Measurements from ENCODE around the gene KCTD7.
"Not testable (repeated sequence)": the region's sequence is repeated elsewhere in the genome, so short reads cannot be mapped to it uniquely, and the experiment has no call there.

Gene KCTD7

GRCh38 chr7:66628361-66629221 lies at the start of gene KCTD7:
TSS of gene KCTD7 (plus strand) at chr7:66628881. CDS start at chr7:66629065, 184 bp downstream.
- peak; percentile 92 for DNase-seq

- DNase-seq = not testable (repeated sequence)
These were observed 48.3 kb upstream of the KCTD7 start for GRCh38 chr7:66580380-66580779.

- not testable (repeated sequence) for DNase-seq
These were observed 45.7 kb upstream of the KCTD7 start for GRCh38 chr7:66582816-66583489.

- DNase-seq = no peak
These were observed 45.1 kb upstream of the KCTD7 start for GRCh38 chr7:66583490-66584110.

GRCh38 chr7:66586181-66586580 lies 42.5 kb upstream of the KCTD7 start:
- DNase-seq = no peak

- DNase-seq = not testable (repeated sequence)
These were observed 40.5 kb upstream of the KCTD7 start for GRCh38 chr7:66588226-66588625.

- not testable (repeated sequence) for DNase-seq
These were observed 39.7 kb upstream of the KCTD7 start for GRCh38 chr7:66588856-66589570.

- DNase-seq = not testable (repeated sequence)
These were observed 38.2 kb upstream of the KCTD7 start for GRCh38 chr7:66590302-66591057.

- peak; percentile 7 for DNase-seq
These were observed 37.5 kb upstream of the KCTD7 start for GRCh38 chr7:66591058-66591798.

GRCh38 chr7:66591799-66592596 lies 36.7 kb upstream of the KCTD7 start:
- DNase-seq = peak; percentile 88

- not testable (repeated sequence) for DNase-seq
These were observed 36.0 kb upstream of the KCTD7 start for GRCh38 chr7:66592597-66593146.

GRCh38 chr7:66594082-66594481 lies 34.6 kb upstream of the KCTD7 start:
- DNase-seq = not testable (repeated sequence)

- no peak for DNase-seq
These were observed 31.2 kb upstream of the KCTD7 start for GRCh38 chr7:66597461-66597860.

GRCh38 chr7:66602159-66602558 lies 26.5 kb upstream of the KCTD7 start:
- DNase-seq = no peak

- no peak for DNase-seq
These were observed 24.5 kb upstream of the KCTD7 start for GRCh38 chr7:66604198-66604597.

- DNase-seq = not testable (repeated sequence)
These were observed 22.0 kb upstream of the KCTD7 start for GRCh38 chr7:66606540-66607291.

GRCh38 chr7:66609176-66609575 lies 19.5 kb upstream of the KCTD7 start:
- no peak for DNase-seq

- not testable (repeated sequence) for DNase-seq
These were observed 14.1 kb upstream of the KCTD7 start for GRCh38 chr7:66614596-66614995.

GRCh38 chr7:66615699-66616098 lies 13.0 kb upstream of the KCTD7 start:
- no peak for DNase-seq

All from activated CD4-positive, alpha-beta T cell treated with anti-CD3 and anti-CD28 coated beads, Interleukin-2, amount 50 U/mL, for 1 hour (primary cell).